ENCODE data around the gene CCSER1.
"Not testable (repeated sequence)": the region's sequence is repeated elsewhere in the genome, so short reads cannot be mapped to it uniquely, and the experiment has no call there.

Gene CCSER1

GRCh38 chr4:90695411-90695810 is 568.2 kb downstream of the CCSER1 start:
- no peak for TF ChIP-seq CTCF (conservative IDR thresholded peaks at IDR 0.05)

GRCh38 chr4:90705501-90705900 is 578.3 kb downstream of the CCSER1 start:
- H3K27ac ChIP-seq = not testable (repeated sequence)

More at GRCh38 chr4:90695411-90695810, 568.2 kb downstream of the CCSER1 start:
- no peak overlapping the region for H3K27ac ChIP-seq

GRCh38 chr4:90715242-90715641 is 588.0 kb downstream of the CCSER1 start:
- no peak for TF ChIP-seq CTCF (conservative IDR thresholded peaks at IDR 0.05)
- no peak overlapping the region for H3K27ac ChIP-seq

- no peak for TF ChIP-seq CTCF (conservative IDR thresholded peaks at IDR 0.05)
- no peak overlapping the region for H3K27ac ChIP-seq
These were observed 591.7 kb downstream of the CCSER1 start for GRCh38 chr4:90718931-90719330.

GRCh38 chr4:90727938-90728337 is 600.7 kb downstream of the CCSER1 start:
- no peak overlapping the region for H3K27ac ChIP-seq
- TF ChIP-seq CTCF (conservative IDR thresholded peaks at IDR 0.05) = no peak

GRCh38 chr4:90730752-90731151 is 603.6 kb downstream of the CCSER1 start:
- H3K27ac ChIP-seq = no peak overlapping the region
- TF ChIP-seq CTCF (conservative IDR thresholded peaks at IDR 0.05) = no peak

GRCh38 chr4:90733211-90733610 is 606.0 kb downstream of the CCSER1 start:
- H3K27ac ChIP-seq = no peak overlapping the region; the same call in 1 of the 2 replicates
- no peak for TF ChIP-seq CTCF (conservative IDR thresholded peaks at IDR 0.05)

GRCh38 chr4:90745176-90745575 is 618.0 kb downstream of the CCSER1 start:
- H3K27ac ChIP-seq = no peak overlapping the region
- TF ChIP-seq CTCF (conservative IDR thresholded peaks at IDR 0.05) = no peak
